Stomach (tissue), 9 donors: Measurements from ENCODE around the gene LRMDA. TPM values are rescaled to one million over a fixed set of nuclear protein-coding genes. Genes with fewer than 3 reads are reported as not detected.

ENCODE experiments used
- DNase-seq, 2 donors: peaks; one replicate each; pipeline versions ENCODE4 v3.0.0 to v3.0.0-alpha.2; 2013 to 2019
- H3K27ac ChIP-seq, 5 donors: fragments of 200-600 bp in 4 of 5; sonication (generic) in 4 of 5; one replicate each; pipeline ENCODE4 v1.5.1; 2013 to 2019; ENCODE audit warnings: mild to moderate bottlenecking in 1 of 5, moderate library complexity in 1 of 5
- H3K27me3 ChIP-seq, 3 donors: fragments of 200-600 bp; sonication (generic); one replicate each; pipeline ENCODE4 v1.5.1; 2017 to 2019; ENCODE audit warnings: mixed run types in 1 of 3
- H3K36me3 ChIP-seq, 4 donors: fragments of 200-600 bp; sonication (generic); 1 replicate in 3 of 4; 2 replicates in 1 of 4; pipeline ENCODE4 v1.5.1; 2016 to 2019
- H3K4me1 ChIP-seq, 4 donors: fragments of 200-600 bp; sonication (generic); one replicate each; pipeline ENCODE4 v1.5.1; 2016 to 2019
- H3K4me3 ChIP-seq, 4 donors: fragments of 200-600 bp; sonication (generic) in 3 of 4; one replicate each; pipeline ENCODE4 v1.5.1; 2016 to 2019; ENCODE audit warnings: mild to moderate bottlenecking in 1 of 4
- H3K9me3 ChIP-seq, 4 donors: fragments of 200-600 bp; sonication (generic); one replicate each; pipeline ENCODE4 v1.5.1; 2016 to 2019
- CTCF ChIP-seq, 7 experiments: fragments of 450-650 bp in 4 of 7; fragments of 200-600 bp in 3 of 7; sonication (generic) in 3 of 7; IDR thresholded peaks; one replicate each; pipeline ENCODE4 v1.5.1; 2016 to 2019; ENCODE audit warnings: antibody characterized with exemption in 7 of 7, control low read depth in 2 of 7, mild to moderate bottlenecking in 1 of 7
- EP300 ChIP-seq: sonication (generic); formaldehyde crosslinking; IDR thresholded peaks from one replicate; pipeline ENCODE4 v1.6.1; 2017; ENCODE audit warnings: antibody characterized with exemption
- POLR2A ChIP-seq, 4 donors: fragments of 450-650 bp; IDR thresholded peaks; one replicate each; pipeline ENCODE4 v1.6.1; 2016; ENCODE audit warnings: antibody characterized with exemption in 4 of 4, control low read depth in 2 of 4, mild to moderate bottlenecking in 1 of 4, moderate library complexity in 1 of 4
- POLR2AphosphoS5 ChIP-seq, 3 donors: sonication (generic); formaldehyde crosslinking; IDR thresholded peaks; one replicate each; pipeline ENCODE4 v1.6.1; 2016; ENCODE audit warnings: antibody characterized with exemption in 3 of 3
- WGBS, 5 donors: extraction: QIAGEN DNeasy Blood & Tissue Kit in 3 of 5; methylation state at CpG; one replicate each; pipeline versions ENCODE4 v1.1.5 to v1.1.7; 2013 to 2018; 5-methylcytosine and 5-hydroxymethylcytosine counted together
- intact Hi-C: fragments of 100-400 bp; cut with DNase I; formaldehyde crosslinking; loops from one replicate; pipeline ENCODE4 v1.15.1; 2023; ENCODE audit warnings: low total_unique reads
- polyA plus RNA-seq, 3 donors: library from polyadenylated mRNA; stranded (reverse); fragments of 200-250 nt; gene quantifications; one replicate each; pipeline ENCODE4 v1.2.3, GENCODE V29; 2013
- total RNA-seq, 5 donors: library from RNA; depleted of rRNA; stranded (reverse); fragments of >200 nt; gene quantifications; one replicate each; pipeline versions ENCODE4 v1.1.0 to v1.2.3, GENCODE V29; 2014 to 2016
- donor health status: healthy with polysubstance abuse.
- donor health status: Bipolar disorder and iron deficiency.
- donor health status: healthy.

The LRMDA gene
- total and polyA plus RNA-seq, 8 donors = 1.3 to 30.2 (median 13.6) TPM; not detected in 1

- peak in 1 of 2 donors; percentile 28 for DNase-seq
- H3K9me3 ChIP-seq = no peaks in the 10 kb centered on the region
- H3K27ac ChIP-seq = no peak overlapping the region
- TF ChIP-seq CTCF (IDR thresholded peaks at IDR 0.05) = no peak
- H3K4me3 ChIP-seq = no peak overlapping the region
- peaks cover 0 to 34% (median 14%) of the 10 kb centered on the region in 4 donors for H3K4me1 ChIP-seq
- no peaks in the 10 kb centered on the region for H3K27me3 ChIP-seq
- 62 to 75% (median 69%) methylated on average over 7 of the region's 7 CpGs for WGBS, 5 donors
- H3K36me3 ChIP-seq = no peaks in the 10 kb centered on the region
- intact Hi-C loops = no loop called here
Measured at GRCh38 chr10:75547391-75548298, 116.2 kb downstream of the LRMDA start.

- TF ChIP-seq CTCF (IDR thresholded peaks at IDR 0.05) = no peak
- TF ChIP-seq EP300 = no peak
- no peak for TF ChIP-seq POLR2A (IDR thresholded peaks at IDR 0.05)
- peaks cover 0 to 28% (median 11%) of the 10 kb centered on the region in 4 donors for H3K4me1 ChIP-seq
- H3K27me3 ChIP-seq = no peaks in the 10 kb centered on the region
- H3K27ac ChIP-seq = no peak overlapping the region
- no peaks in the 10 kb centered on the region for H3K36me3 ChIP-seq
- 68 to 85% (median 81%) methylated on average over 1 of the region's 1 CpG for WGBS, 5 donors
- intact Hi-C loops = no loop called here
- H3K4me3 ChIP-seq = no peak overlapping the region
- H3K9me3 ChIP-seq = no peaks in the 10 kb centered on the region
- no peak for DNase-seq
Measured at GRCh38 chr10:75548356-75548755, 116.9 kb downstream of the LRMDA start.

GRCh38 chr10:75550191-75550590 is 118.8 kb downstream of the LRMDA start:
- no peak for DNase-seq
- intact Hi-C loops = no loop called here
- Histone ChIP-seq H3K27ac (no peak overlapping the region), H3K36me3 (no peaks in the 10 kb centered on the region), H3K4me3 (no peak overlapping the region), H3K9me3 (no peaks in the 10 kb centered on the region), H3K4me1 (peaks cover 0 to 16% (median 2%) of the 10 kb centered on the region in 4 donors), H3K27me3 (no peaks in the 10 kb centered on the region)
- TF ChIP-seq CTCF (IDR thresholded peaks at IDR 0.05) = no peak
- no peak for TF ChIP-seq POLR2A (IDR thresholded peaks at IDR 0.05)
- no peak for TF ChIP-seq EP300
- no peak for TF ChIP-seq POLR2AphosphoS5 (IDR thresholded peaks at IDR 0.05)

GRCh38 chr10:75552171-75552570 is 120.7 kb downstream of the LRMDA start:
- Histone ChIP-seq H3K4me3 (no peak overlapping the region), H3K4me1 (peaks cover 0 to 13% (median 2%) of the 10 kb centered on the region in 4 donors), H3K27ac (no peak overlapping the region), H3K9me3 (no peaks in the 10 kb centered on the region), H3K27me3 (no peaks in the 10 kb centered on the region), H3K36me3 (no peaks in the 10 kb centered on the region)
- WGBS, 5 donors = 94 to 98% (median 97%) methylated on average over 1 of the region's 1 CpG
- no peak for DNase-seq
- no peak for TF ChIP-seq POLR2A (IDR thresholded peaks at IDR 0.05)
- intact Hi-C loops = no loop called here

GRCh38 chr10:75553550-75553949 is 122.1 kb downstream of the LRMDA start:
- intact Hi-C loops = no loop called here
- H3K4me1 ChIP-seq = no peaks in the 10 kb centered on the region
- no peak for DNase-seq
- no peaks in the 10 kb centered on the region for H3K9me3 ChIP-seq
- WGBS, 5 donors = 76 to 97% (median 82%) methylated on average over 1 of the region's 1 CpG
- no peak for TF ChIP-seq POLR2A (IDR thresholded peaks at IDR 0.05)
- TF ChIP-seq EP300 = no peak
- no peak for TF ChIP-seq CTCF (IDR thresholded peaks at IDR 0.05)
- TF ChIP-seq POLR2AphosphoS5 (IDR thresholded peaks at IDR 0.05) = no peak
- H3K27me3 ChIP-seq = no peaks in the 10 kb centered on the region
- no peaks in the 10 kb centered on the region for H3K36me3 ChIP-seq
- no peak overlapping the region for H3K27ac ChIP-seq
- H3K4me3 ChIP-seq = no peak overlapping the region
